Caki2 (cell line): ENCODE results near the gene TREH. TPM values are rescaled to one million over a fixed set of nuclear protein-coding genes. Genes with fewer than 3 reads are reported as not detected.

Experiments used
- DNase-seq: peaks from one replicate; pipeline ENCODE4 v3.0.0-alpha.2; 2015; ENCODE audit warnings: low read depth
- in situ Hi-C: cut with HindIII; loops from 2 replicates; pipeline ENCODE4 v1.10.0; 2016; ENCODE audit warnings: low sequenced_read_pairs, low pct_unique_long_range_greater_than_20kb, mixed read lengths
- total RNA-seq: library from RNA; depleted of rRNA; stranded (reverse); fragments of >200 nt; shearing (Covaris generic); gene quantifications from 2 replicates; pipeline ENCODE4 v1.2.3, GENCODE V29; 2014; ENCODE audit warnings: low replicate concordance

The TREH gene
- total RNA-seq, 1 experiment from 2014 or later = not detected

DNA sequence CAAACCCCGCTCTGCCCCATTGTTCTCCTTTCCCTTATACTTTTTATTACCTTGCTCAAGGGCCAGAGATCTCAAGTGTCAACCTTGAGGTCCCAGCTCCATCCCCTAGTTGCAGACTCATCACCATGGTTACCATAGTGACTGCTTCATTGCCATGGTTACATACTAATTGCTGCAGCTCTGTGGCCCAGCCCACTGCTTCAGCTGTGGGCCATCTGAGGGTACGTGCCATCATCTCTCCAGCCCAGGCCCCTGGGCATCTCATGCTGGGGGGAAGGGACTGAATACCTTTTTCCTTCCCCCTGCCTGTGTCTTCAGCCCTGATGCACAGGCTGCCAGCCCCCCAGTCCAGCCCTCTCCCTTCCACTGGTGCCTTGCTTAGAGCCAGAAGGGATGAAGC lies 22.2 kb downstream of the TREH start:
- no peak for DNase-seq
- in situ Hi-C loops = no loop called here

DNA sequence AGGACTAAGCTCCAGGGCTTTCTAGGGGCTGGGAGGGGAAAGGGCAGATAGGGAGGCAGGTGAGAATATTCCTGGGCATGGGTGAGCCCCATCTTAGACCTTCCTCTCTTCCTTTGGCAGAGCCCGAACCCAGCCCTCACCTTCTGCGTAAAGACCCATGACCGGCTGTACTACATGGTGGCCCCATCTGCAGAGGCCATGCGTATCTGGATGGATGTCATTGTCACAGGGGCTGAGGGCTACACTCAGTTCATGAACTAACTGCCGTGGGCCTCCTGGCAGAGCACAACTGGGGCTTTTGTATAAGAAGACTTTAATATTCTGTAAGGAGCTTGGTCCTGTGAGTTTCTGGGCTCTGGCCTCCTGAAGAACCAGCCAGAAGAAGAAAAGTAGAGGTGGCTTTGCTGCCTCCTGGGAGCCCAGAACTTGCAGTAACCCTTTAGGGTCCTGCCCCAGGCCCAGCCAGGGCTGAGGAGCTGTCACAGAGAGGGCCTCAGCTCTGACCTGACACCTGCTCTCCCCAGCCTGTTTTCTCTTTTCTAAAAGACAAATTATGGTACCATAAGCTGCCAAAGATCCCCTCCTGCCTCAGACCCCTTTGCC lies 22.8 kb downstream of the TREH start:
- DNase-seq = no peak
- in situ Hi-C loops = no loop called here

DNA sequence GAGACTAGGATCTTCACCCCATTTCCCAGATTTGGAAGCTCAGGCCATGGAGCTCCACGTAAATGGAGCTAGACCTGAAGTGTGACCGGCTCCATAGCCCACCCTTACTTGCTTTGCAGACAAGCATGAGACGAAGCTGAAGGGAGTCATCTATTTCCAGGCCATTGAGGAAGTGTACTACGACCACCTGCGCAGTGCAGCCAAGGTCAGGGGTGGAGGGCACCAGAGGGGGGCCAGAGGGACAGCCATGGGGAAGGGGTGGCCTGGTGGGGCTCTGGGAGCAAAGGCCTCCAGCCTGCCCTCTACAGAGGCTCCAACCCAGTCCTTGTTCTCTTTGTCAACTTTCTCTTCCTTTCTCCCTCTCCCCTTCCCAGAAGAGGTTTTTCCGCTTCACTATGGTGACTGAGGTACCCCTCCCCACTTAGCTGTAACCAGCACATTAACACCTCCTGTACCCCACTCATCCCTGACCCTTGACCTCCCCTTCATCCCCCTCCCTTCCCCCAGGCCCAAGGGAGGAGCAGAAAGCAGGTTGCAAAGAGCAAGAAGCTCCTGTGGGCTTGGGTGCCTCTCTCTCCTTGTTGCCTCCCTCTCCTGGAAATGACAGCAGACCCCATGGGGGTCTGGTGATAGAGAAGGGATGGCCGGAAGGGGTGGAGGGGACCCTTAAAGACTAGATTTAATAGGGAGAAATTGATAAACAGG lies 23.8 kb downstream of the TREH start:
- no peak for DNase-seq
- in situ Hi-C loops = no loop called here

DNA sequence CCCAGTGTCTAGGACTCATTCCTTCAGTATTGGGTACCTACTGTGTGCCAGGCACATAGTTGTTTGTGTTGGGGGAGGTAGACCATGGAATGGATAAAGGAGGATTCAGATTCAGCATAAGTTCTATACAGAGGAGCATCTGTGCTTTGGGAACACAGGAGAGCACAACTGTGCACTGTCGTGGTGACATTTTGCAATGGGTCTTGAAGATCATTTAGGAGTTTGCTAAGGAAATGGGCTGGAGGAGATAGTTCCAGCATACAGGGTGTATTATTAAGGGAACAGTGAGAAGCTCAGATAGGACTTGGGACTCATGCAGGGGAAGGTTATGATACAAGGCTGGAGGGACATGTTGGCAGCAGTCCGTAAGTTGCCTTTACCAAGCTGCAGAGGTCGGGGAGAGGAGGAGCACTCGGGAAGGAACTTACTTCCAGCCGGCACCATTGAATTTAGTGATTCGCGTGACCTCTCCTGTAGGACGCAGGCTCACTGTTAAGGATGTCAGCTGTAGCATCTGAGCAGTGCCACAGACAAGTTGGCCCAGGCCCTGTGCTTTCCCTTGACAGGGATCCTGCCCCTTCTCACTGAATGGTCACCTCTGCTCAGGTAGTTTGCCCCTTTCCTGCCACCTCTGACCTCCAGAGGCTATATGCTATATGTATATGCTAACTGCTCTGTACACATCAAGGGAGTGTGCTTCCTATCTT lies 25.6 kb downstream of the TREH start:
- in situ Hi-C loops = no loop called here
- no peak for DNase-seq

DNA sequence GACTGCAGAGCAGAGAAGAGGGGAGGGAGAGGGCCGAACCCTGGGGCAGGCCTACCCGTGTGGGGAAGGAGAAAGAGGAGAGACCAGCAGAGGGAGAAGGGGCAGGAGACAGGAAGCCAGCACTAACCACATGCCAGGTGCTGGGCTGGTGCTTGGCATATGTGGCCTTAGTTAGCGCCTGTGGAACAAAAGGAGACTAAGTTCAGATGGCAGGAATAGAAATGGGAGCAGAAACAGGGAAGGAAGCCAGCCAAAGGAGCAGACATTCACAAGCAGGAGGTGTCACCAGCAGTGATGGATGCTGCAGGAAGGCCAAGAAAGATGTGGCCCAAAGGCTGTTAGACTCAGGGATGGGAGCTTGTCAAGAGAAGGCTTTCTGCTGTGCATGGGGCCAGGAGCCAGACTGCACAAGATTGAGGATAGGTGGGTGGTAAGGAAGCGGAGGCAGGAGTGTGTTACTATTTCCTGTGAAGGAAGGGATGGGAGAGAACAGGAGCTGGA lies 26.7 kb downstream of the TREH start:
- no peak for DNase-seq
- in situ Hi-C loops = no loop called here

DNA sequence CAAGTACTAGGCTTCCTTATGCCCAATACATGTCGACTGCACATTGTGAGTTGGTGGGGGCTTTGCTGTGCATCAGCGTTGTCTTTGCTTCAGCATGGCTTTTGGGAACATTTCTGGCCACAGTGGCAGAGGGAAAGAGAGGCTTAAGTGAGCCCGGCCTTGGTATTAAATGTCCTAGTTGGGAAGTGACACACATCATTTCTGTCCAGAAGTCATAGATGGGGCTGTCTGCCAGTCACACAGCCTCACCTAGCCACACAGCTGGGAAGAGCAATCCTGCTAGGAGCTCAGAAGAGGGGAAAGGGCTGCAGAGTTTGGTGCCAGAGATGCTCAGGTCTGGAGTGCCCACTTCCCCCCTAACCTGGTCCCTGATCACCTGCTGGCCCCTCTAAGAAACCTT lies 27.6 kb downstream of the TREH start:
- no peak for DNase-seq
- in situ Hi-C loops = no loop called here

DNA sequence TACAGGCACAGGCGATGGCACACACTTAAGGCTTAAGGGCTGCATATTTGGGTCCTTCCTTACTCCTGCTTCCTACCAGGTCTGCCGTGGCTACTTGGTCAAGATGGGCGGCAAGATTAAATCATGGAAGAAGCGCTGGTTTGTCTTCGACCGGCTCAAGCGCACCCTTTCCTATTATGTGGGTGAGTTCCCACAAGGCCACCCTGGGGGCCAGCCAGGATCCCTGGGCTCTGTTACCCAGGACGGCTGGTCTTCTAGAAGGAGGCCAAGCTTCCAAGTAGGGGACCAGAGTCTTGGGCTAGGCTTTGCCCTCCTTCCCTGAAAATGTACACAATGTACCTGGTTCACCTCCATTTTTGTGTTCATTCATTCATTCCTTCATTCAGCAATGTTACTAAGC lies 29.1 kb downstream of the TREH start:
- in situ Hi-C loops = no loop called here
- no peak for DNase-seq

DNA sequence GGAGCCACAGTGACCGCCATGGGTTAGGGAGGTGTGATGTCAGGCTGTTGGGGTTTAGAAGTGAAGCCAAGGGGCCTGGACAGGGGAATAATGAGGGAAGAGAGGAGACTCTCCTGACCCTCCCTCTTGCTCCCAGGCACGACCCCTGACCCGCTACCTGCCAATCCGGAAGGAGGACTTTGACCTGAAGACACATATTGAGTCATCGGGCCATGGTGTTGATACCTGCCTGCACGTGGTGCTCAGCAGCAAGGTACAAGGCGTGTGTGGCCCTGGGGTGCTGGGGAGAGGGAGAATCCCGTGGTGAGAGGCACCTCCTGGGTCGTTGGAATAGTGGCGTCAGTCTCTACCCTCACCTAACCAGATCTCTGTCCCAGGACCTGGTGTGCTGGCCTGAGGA lies 29.5 kb downstream of the TREH start:
- DNase-seq = no peak
- in situ Hi-C loops = no loop called here

DNA sequence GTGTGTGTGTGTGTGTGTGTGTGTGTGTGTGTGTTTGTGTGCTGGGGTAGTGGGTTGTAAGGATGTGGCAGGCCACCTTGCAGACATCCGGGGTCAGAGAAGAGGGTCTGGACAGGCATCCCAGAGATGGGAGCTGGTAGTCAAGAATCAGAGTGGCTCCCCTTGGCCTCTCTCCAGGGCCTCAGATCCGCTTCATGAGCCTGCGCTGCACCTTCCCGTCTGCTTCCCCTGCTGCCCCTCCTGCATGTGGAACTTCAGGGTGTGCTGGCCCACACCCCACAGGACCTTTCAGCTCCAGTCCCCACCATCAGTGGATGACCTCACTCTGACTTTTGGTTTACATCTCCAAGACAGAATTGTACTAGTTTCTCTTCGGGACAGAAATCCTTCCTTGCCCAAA lies 31.2 kb downstream of the TREH start:
- in situ Hi-C loops = no loop called here
- no peak for DNase-seq

DNA sequence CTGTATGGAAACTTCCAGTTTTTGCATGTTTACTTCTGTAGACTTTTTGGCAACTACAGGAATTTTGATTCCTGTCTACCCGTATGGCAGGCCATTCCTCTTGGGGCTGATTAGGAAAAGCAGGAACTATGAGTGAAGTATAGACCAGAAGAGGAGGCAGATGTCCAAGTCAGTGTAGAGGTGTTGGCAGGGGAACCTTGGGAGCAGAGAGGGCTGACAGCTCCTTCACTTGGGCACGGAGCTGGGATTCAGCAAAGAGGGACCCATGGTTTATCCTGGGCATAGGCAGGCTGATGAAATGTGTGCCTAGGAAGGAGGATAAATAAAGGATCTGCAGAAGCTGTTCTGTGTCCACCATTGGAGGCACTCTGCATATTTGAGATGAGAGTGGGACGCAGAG lies 33.1 kb downstream of the TREH start:
- DNase-seq = no peak
- in situ Hi-C loops = no loop called here

DNA sequence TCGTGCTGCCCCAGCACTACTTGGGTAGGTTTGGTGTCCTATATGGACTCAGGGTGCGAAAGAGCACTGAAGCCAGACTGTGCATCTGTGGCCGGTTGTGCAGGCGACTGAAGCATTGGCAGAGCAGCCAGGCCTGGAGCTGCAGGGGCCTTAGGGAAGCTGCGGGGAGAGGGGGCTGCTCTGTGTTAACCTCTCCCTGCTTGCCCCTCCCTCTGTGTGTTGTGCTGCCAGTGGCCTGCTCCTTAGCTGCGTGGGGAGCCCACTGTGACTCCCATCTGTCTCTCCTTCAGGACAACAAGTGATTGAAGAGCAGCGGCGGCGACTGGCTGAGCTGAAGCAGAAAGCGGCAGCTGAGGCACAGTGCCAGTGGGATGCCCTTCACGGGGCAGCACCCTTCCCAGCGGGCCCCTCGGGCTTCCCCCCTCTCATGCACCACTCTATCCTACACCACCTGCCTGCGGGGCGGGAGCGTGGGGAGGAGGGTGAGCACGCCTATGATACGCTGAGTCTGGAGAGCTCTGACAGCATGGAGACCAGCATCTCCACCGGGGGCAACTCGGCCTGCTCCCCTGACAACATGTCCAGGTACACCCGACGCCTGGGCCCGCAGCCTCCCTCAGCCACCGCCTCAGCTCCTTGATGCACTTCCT lies 34.3 kb downstream of the TREH start:
- in situ Hi-C loops = no loop called here
- DNase-seq = no peak

DNA sequence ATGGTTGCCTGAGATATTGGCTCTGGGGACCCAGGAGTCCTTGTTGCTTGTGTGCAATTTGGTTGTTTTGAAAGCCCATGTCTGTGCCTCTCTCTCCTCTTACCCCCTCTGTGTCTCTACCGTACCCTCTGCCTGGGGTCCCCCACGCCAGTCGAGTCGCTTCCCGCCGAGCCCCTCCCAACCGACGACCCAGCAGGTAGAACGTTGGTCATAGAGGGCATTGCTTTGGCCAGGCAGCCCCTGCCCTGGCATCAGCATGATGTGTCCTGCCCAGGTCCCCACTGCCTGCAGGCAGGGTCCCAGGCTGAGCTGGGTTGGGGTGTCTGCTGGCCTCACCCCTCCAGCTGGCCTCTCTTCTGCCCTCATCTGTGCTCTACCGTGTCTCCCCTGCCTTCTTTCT lies 35.0 kb downstream of the TREH start:
- no peak for DNase-seq
- in situ Hi-C loops = no loop called here

DNA sequence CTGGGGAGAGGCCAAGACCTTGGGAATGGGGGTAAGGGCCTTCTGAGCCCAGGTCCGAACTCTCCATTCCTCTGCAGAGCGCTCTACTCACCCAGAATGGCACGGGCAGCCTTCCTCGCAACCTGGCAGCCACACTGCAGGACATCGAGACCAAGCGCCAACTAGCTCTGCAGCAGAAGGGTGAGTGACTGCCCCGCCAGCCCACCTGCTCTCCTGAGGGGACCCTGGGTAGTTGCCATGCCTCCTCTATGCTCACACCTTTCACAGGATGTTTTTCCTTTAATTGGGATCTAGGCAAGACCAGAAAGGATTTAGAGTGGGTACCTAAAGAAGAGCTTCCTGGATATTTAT lies 35.5 kb downstream of the TREH start:
- no peak for DNase-seq
- in situ Hi-C loops = no loop called here

DNA sequence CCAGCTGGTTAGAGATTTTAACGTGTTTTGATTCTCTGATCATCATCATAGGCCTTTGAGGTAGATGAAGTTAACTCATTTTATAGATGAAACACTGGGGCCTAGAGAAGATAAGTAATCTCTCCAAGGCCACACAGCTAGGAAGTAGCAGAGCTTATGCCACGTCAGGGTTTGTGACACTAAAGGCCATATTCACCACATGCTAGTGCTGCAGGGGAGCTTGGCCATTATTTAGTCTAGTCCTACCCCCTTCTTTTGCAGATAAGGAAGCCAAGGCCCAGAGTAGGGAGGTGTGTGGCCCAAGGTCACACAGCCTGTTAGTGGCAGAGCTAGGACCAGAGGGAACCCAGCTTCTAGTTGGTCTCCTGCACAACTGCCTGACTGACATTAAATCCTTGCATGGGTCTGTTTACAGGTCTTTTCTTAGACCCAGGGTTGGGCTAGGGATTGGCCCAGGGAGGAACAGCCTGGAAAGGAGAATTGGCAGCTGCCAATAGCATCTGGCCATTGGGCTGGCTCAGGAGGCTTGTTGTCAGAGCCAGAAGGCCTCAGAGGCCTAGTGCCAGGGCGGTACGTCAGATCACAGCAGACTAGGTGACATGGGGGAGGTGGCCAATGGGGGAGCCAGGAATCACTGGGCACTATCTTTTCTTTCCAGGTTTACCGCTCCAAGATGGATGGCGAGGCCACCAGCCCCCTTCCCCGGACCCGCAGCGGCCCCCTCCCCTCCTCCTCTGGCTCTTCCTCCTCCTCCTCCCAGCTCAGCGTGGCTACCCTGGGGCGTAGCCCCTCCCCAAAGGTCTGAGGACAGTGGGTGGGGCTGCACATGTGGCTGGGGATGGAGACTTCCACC lies 36.1 kb downstream of the TREH start:
- DNase-seq = no peak
- in situ Hi-C loops = no loop called here

DNA sequence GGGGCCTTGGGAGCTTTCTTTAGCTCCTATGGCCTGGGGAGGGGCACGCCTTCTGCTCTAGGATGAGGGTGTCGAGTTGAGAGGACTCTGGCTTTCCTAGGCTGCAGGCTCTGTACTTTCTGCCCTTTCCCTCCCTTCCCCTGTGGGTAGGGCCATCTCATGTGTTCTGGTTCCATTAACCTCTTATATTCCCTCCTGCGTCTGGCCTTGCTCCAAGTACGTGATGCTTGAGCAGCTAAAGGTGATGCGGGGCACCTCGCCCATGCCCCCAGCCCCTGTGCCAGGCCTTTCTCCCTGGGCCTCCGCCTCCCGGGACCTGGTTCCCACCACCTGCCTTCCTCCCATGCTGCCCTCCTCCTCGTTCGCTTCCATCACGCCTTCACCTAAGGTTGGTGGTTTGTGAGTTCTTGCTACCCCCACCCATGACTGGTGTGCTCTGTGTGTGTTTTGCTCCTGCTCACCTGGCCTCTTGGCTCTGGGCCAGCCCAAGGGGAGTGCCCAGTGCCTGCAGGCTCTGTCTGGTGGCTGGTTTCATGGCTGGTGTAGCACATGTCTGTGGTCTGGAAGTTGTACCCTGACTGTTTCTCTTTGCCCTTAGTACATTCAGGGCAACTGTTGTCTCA lies 37.9 kb downstream of the TREH start:
- in situ Hi-C loops = no loop called here
- DNase-seq = peak; percentile 21

DNA sequence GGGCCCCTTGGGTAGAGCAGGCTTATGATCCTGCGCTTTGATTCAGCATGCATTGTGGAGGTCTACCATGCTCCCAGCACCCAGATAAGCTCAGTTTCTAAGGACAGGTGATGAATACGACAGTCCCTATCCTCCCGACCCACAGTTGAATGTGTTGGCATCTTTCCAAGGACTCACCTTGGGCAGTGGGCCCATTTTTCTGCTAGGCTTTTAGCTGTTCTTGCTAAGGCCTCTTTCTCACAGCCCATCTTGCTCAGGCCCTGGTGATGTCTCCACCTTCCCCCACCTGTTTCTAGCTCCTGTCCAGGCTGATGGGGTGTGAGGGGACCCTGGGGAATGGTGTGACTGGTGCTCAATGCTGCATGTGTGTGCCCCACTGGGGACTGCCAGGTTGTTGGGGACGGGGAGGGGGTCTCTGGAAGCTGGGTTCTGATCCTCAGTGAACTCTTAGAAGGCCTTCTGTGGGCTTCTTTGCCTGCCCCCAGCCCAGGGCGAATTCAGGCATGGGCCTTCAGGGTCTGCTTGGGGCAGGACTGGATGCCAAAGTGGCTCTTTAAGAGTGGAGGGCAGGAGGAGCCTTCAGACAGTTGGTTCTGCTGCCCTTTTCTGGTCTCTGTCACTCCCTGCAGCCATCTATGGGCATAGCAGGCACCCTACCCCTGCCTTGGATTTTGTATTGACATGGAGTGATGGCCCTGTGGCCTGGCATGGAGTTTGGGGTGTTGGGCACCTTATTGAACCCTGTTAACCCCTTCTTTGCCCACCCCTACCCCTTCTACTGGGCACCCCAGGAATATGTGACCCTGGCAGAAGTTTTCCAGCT lies 38.9 kb downstream of the TREH start:
- in situ Hi-C loops = no loop called here
- no peak for DNase-seq

DNA sequence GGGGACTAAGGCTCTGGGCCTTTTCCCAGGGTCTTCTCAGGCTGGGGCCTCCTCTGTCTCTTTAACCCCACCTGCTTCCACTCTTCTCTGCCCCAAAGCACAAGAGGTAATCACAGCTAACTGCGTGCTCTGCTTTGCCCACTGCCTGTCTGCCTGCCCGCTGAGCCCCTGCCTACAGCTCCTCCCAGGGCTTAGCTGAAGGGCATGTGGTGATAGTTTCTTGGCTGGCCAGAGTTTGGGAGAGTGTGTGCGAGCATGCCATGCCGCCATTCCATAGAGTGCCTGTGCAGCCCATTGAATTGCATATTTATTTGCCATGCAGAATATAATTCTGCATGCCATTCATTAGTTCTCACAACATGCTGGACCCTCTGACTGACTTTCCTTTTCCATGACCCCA lies 39.6 kb downstream of the TREH start:
- in situ Hi-C loops = no loop called here
- DNase-seq = no peak
